ENCODE results near the gene GRIK5.

- no peak for TF ChIP-seq EZH2 (IDR thresholded peaks at IDR 0.05)
- no peak for TF ChIP-seq POLR2AphosphoS5 (IDR thresholded peaks at IDR 0.05; ENCODE audit: borderline replicate concordance, low read depth, low read length)
These were observed 79.0 kb downstream of the GRIK5 start for GRCh38 chr19:41991025-41991424.
